H1 (cell line): ENCODE data around the gene FAM162B.

ENCODE experiments used
- CBX5 ChIP-seq: fragments of 300-800, 300-1000 bp; sonication (generic); IDR thresholded peaks from 2 replicates; pipeline ENCODE4 v1.7.1; 2016; ENCODE audit warnings: antibody characterized with exemption, low read length, low read depth
- CEBPB ChIP-seq: IDR thresholded peaks from 2 replicates; pipeline ENCODE4 v1.6.1; 2012; ENCODE audit warnings: low read depth, low read length
- EGR1 ChIP-seq: IDR thresholded peaks from 2 replicates; pipeline ENCODE4 v1.6.1; 2011; ENCODE audit warnings: low read depth, low read length, borderline replicate concordance
- GABPA ChIP-seq: IDR thresholded peaks from 2 replicates; pipeline ENCODE4 v1.6.1; 2011; ENCODE audit warnings: mild to moderate bottlenecking, low read length, moderate library complexity, borderline replicate concordance; ENCODE audit not compliant: insufficient read depth
- JUN ChIP-seq: IDR thresholded peaks from 2 replicates; pipeline ENCODE4 v1.6.1; 2011; ENCODE audit warnings: low read depth, mild to moderate bottlenecking, improper control_type of control experiment, low read length
- POLR2A ChIP-seq, 2 experiments: IDR thresholded peaks; 1 replicate in 1 of 2; 2 replicates in 1 of 2; pipeline ENCODE4 v1.6.1; 2011; ENCODE audit warnings: low read depth in 2 of 2, low read length in 2 of 2, mild to moderate bottlenecking in 2 of 2; ENCODE audit errors: control extremely low read depth in 1 of 2
- SIN3A ChIP-seq, 2 experiments: IDR thresholded peaks in 1 of 2; conservative IDR thresholded peaks in 1 of 2; 2 replicates each; pipeline ENCODE4 v1.6.1; 2011 to 2012; ENCODE audit warnings: low read length in 2 of 2, improper control_type of control experiment in 1 of 2, low read depth in 1 of 2, mild to moderate bottlenecking in 1 of 2
- SIX5 ChIP-seq: IDR thresholded peaks from 2 replicates; pipeline ENCODE4 v1.6.1; 2011; ENCODE audit warnings: mild to moderate bottlenecking, low read depth, low read length
- TEAD4 ChIP-seq: IDR thresholded peaks from 2 replicates; pipeline ENCODE4 v1.6.1; 2012; ENCODE audit warnings: low read depth, low read length, inconsistent platforms, mixed read lengths
- YY1 ChIP-seq: IDR thresholded peaks from 2 replicates; pipeline ENCODE4 v1.6.1; 2011; ENCODE audit warnings: low read depth, mild to moderate bottlenecking, low read length
- ZNF274 ChIP-seq: IDR thresholded peaks from 2 replicates; pipeline ENCODE4 v1.7.0; 2012; ENCODE audit warnings: low read length, borderline replicate concordance; ENCODE audit errors: extremely low read depth
- TF ChIP-seq, protein P1 (sequence below), 3 experiments: IDR thresholded peaks; 1 replicate in 2 of 3; 2 replicates in 1 of 3; pipeline versions ENCODE4 v1.5.1 to v1.6.1; 2011; ENCODE audit warnings: low read length in 3 of 3, mild to moderate bottlenecking in 3 of 3, inconsistent platforms in 2 of 3, low read depth in 1 of 3, moderate library complexity in 1 of 3; ENCODE audit not compliant: insufficient read depth in 1 of 3; ENCODE audit errors: control extremely low read depth in 1 of 3
- TF ChIP-seq, protein P2 (sequence below): fragments of 300-600 bp; sonication (generic); IDR thresholded peaks from 2 replicates; pipeline ENCODE4 v1.7.1; 2012; ENCODE audit warnings: low read length, moderate library complexity, mild to moderate bottlenecking, inconsistent platforms; ENCODE audit not compliant: insufficient replicate concordance
- TF ChIP-seq, protein P3 (sequence below): IDR thresholded peaks from 2 replicates; pipeline ENCODE4 v1.6.1; 2011; ENCODE audit warnings: low read depth, mild to moderate bottlenecking, low read length; ENCODE audit not compliant: insufficient read depth

DNA sequence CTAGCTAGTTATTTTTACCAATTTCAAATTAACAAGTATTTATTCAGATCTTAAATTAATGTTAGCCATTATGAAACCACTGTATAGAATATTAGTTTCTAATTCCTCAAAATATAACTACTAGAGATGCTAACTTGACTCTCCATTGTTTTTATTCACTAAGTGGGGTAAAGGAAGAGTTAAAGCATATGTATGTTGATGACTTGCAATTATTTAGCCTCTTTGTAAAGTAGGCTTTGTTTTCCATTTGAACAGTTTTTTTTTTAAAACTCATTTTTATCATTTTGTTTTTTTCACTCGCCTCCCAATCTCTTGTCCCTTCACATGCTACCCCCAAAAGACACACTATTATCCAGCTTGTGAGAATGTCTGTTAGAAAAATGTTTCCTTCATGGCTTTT is 3.3 kb downstream of the FAM162B start:
- no peak for TF ChIP-seq CBX5
- no peak for TF ChIP-seq EGR1
- TF ChIP-seq POLR2A (IDR thresholded peaks at IDR 0.05; ENCODE audit: control extremely low read depth in 1 of 2, low read depth in 2 of 2, low read length in 2 of 2), result no peak
- no peak for TF ChIP-seq YY1
- no peak for TF ChIP-seq SIX5
- TF ChIP-seq, protein P1, sequence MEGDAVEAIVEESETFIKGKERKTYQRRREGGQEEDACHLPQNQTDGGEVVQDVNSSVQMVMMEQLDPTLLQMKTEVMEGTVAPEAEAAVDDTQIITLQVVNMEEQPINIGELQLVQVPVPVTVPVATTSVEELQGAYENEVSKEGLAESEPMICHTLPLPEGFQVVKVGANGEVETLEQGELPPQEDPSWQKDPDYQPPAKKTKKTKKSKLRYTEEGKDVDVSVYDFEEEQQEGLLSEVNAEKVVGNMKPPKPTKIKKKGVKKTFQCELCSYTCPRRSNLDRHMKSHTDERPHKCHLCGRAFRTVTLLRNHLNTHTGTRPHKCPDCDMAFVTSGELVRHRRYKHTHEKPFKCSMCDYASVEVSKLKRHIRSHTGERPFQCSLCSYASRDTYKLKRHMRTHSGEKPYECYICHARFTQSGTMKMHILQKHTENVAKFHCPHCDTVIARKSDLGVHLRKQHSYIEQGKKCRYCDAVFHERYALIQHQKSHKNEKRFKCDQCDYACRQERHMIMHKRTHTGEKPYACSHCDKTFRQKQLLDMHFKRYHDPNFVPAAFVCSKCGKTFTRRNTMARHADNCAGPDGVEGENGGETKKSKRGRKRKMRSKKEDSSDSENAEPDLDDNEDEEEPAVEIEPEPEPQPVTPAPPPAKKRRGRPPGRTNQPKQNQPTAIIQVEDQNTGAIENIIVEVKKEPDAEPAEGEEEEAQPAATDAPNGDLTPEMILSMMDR (IDR thresholded peaks at IDR 0.05; ENCODE audit: control extremely low read depth in 1 of 3, insufficient read depth in 1 of 3, low read depth in 1 of 3, low read length in 3 of 3), result no peak
- no peak for TF ChIP-seq CEBPB
- TF ChIP-seq ZNF274, result no peak
- TF ChIP-seq, protein P2, sequence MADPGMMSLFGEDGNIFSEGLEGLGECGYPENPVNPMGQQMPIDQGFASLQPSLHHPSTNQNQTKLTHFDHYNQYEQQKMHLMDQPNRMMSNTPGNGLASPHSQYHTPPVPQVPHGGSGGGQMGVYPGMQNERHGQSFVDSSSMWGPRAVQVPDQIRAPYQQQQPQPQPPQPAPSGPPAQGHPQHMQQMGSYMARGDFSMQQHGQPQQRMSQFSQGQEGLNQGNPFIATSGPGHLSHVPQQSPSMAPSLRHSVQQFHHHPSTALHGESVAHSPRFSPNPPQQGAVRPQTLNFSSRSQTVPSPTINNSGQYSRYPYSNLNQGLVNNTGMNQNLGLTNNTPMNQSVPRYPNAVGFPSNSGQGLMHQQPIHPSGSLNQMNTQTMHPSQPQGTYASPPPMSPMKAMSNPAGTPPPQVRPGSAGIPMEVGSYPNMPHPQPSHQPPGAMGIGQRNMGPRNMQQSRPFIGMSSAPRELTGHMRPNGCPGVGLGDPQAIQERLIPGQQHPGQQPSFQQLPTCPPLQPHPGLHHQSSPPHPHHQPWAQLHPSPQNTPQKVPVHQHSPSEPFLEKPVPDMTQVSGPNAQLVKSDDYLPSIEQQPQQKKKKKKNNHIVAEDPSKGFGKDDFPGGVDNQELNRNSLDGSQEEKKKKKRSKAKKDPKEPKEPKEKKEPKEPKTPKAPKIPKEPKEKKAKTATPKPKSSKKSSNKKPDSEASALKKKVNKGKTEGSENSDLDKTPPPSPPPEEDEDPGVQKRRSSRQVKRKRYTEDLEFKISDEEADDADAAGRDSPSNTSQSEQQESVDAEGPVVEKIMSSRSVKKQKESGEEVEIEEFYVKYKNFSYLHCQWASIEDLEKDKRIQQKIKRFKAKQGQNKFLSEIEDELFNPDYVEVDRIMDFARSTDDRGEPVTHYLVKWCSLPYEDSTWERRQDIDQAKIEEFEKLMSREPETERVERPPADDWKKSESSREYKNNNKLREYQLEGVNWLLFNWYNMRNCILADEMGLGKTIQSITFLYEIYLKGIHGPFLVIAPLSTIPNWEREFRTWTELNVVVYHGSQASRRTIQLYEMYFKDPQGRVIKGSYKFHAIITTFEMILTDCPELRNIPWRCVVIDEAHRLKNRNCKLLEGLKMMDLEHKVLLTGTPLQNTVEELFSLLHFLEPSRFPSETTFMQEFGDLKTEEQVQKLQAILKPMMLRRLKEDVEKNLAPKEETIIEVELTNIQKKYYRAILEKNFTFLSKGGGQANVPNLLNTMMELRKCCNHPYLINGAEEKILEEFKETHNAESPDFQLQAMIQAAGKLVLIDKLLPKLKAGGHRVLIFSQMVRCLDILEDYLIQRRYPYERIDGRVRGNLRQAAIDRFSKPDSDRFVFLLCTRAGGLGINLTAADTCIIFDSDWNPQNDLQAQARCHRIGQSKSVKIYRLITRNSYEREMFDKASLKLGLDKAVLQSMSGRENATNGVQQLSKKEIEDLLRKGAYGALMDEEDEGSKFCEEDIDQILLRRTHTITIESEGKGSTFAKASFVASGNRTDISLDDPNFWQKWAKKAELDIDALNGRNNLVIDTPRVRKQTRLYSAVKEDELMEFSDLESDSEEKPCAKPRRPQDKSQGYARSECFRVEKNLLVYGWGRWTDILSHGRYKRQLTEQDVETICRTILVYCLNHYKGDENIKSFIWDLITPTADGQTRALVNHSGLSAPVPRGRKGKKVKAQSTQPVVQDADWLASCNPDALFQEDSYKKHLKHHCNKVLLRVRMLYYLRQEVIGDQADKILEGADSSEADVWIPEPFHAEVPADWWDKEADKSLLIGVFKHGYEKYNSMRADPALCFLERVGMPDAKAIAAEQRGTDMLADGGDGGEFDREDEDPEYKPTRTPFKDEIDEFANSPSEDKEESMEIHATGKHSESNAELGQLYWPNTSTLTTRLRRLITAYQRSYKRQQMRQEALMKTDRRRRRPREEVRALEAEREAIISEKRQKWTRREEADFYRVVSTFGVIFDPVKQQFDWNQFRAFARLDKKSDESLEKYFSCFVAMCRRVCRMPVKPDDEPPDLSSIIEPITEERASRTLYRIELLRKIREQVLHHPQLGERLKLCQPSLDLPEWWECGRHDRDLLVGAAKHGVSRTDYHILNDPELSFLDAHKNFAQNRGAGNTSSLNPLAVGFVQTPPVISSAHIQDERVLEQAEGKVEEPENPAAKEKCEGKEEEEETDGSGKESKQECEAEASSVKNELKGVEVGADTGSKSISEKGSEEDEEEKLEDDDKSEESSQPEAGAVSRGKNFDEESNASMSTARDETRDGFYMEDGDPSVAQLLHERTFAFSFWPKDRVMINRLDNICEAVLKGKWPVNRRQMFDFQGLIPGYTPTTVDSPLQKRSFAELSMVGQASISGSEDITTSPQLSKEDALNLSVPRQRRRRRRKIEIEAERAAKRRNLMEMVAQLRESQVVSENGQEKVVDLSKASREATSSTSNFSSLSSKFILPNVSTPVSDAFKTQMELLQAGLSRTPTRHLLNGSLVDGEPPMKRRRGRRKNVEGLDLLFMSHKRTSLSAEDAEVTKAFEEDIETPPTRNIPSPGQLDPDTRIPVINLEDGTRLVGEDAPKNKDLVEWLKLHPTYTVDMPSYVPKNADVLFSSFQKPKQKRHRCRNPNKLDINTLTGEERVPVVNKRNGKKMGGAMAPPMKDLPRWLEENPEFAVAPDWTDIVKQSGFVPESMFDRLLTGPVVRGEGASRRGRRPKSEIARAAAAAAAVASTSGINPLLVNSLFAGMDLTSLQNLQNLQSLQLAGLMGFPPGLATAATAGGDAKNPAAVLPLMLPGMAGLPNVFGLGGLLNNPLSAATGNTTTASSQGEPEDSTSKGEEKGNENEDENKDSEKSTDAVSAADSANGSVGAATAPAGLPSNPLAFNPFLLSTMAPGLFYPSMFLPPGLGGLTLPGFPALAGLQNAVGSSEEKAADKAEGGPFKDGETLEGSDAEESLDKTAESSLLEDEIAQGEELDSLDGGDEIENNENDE, result no peak
- TF ChIP-seq JUN, result no peak
- TF ChIP-seq TEAD4, result no peak
- no peak for TF ChIP-seq SIN3A (conservative IDR thresholded peaks at IDR 0.05 in 1 of 2, IDR thresholded peaks at IDR 0.05 in 1 of 2; ENCODE audit: low read depth in 1 of 2, low read length in 2 of 2)
- TF ChIP-seq, protein P3, sequence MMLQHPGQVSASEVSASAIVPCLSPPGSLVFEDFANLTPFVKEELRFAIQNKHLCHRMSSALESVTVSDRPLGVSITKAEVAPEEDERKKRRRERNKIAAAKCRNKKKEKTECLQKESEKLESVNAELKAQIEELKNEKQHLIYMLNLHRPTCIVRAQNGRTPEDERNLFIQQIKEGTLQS, result no peak
- no peak for TF ChIP-seq GABPA
